Mammary epithelial cell (primary cell): ENCODE results near the gene HDC.

ENCODE experiments used
- EZH2 ChIP-seq: IDR thresholded peaks from 2 replicates; pipeline ENCODE4 v1.6.1; 2012; ENCODE audit warnings: low read length, inconsistent platforms, borderline replicate concordance
- TF ChIP-seq, protein P1 (sequence below), 2 donors: IDR thresholded peaks in 1 of 2; conservative IDR thresholded peaks in 1 of 2; 2 replicates each; pipeline ENCODE4 v1.5.1; 2011 to 2012; ENCODE audit warnings: inconsistent platforms in 2 of 2, low read length in 2 of 2, mild to moderate bottlenecking in 2 of 2, control low read depth in 1 of 2, low read depth in 1 of 2; ENCODE audit not compliant: insufficient read depth in 1 of 2; ENCODE audit errors: extremely low read depth in 1 of 2

GRCh38 chr15:50233192-50233736 is 32.3 kb downstream of the HDC start:
- TF ChIP-seq EZH2, result no peak
- TF ChIP-seq, protein P1, sequence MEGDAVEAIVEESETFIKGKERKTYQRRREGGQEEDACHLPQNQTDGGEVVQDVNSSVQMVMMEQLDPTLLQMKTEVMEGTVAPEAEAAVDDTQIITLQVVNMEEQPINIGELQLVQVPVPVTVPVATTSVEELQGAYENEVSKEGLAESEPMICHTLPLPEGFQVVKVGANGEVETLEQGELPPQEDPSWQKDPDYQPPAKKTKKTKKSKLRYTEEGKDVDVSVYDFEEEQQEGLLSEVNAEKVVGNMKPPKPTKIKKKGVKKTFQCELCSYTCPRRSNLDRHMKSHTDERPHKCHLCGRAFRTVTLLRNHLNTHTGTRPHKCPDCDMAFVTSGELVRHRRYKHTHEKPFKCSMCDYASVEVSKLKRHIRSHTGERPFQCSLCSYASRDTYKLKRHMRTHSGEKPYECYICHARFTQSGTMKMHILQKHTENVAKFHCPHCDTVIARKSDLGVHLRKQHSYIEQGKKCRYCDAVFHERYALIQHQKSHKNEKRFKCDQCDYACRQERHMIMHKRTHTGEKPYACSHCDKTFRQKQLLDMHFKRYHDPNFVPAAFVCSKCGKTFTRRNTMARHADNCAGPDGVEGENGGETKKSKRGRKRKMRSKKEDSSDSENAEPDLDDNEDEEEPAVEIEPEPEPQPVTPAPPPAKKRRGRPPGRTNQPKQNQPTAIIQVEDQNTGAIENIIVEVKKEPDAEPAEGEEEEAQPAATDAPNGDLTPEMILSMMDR (conservative IDR thresholded peaks at IDR 0.05 in 1 of 2, IDR thresholded peaks at IDR 0.05 in 1 of 2; ENCODE audit: extremely low read depth in 1 of 2, insufficient read depth in 1 of 2, low read depth in 1 of 2, low read length in 2 of 2), result no peak
